Gastrocnemius medialis (tissue), 4 donors: ENCODE results near the gene FAXDC2. TPM values are rescaled to one million over a fixed set of nuclear protein-coding genes. Genes with fewer than 3 reads are reported as not detected.

Experiments used
- ATAC-seq, 2 donors: fragments of 150-250 bp; one replicate each; pipeline ENCODE4 v1.9.1; 2016
- DNase-seq, 2 donors: peaks; one replicate each; pipeline ENCODE4 v3.0.0-alpha.2; 2019
- H3K27ac ChIP-seq, 4 donors: fragments of 200-600 bp; sonication (generic); 1 replicate in 1 of 4; 2 replicates in 3 of 4; pipeline ENCODE4 v1.5.1; 2016 to 2018; ENCODE audit warnings: mild to moderate bottlenecking in 2 of 4, moderate library complexity in 1 of 4
- H3K27me3 ChIP-seq, 3 donors: fragments of 200-600 bp; sonication (generic) in 2 of 3; 1 replicate in 1 of 3; 2 replicates in 2 of 3; pipeline versions ENCODE4 v1.5.1 to v1.6.0; 2016 to 2019; ENCODE audit warnings: mild to moderate bottlenecking in 1 of 3, moderate library complexity in 1 of 3
- H3K36me3 ChIP-seq, 2 donors: fragments of 200-600 bp; sonication (generic) in 1 of 2; one replicate each; pipeline ENCODE4 v1.5.1; 2017 to 2018
- H3K4me1 ChIP-seq, 2 donors: fragments of 200-600 bp; sonication (generic) in 1 of 2; one replicate each; pipeline ENCODE4 v1.5.1; 2016 to 2017; ENCODE audit warnings: mild to moderate bottlenecking in 2 of 2
- H3K4me3 ChIP-seq, 4 donors: fragments of 200-600 bp; sonication (generic) in 3 of 4; 1 replicate in 1 of 4; 2 replicates in 3 of 4; pipeline ENCODE4 v1.5.1; 2016 to 2019; ENCODE audit warnings: mild to moderate bottlenecking in 2 of 4
- H3K9me3 ChIP-seq, 3 donors: fragments of 200-600 bp; sonication (generic) in 2 of 3; 1 replicate in 1 of 3; 2 replicates in 2 of 3; pipeline ENCODE4 v1.5.1; 2016 to 2019
- CTCF ChIP-seq, 5 experiments: fragments of 450-650 bp in 3 of 5; fragments of 200-600 bp in 2 of 5; sonication (generic) in 2 of 5; IDR thresholded peaks in 4 of 5; conservative IDR thresholded peaks in 1 of 5; 1 replicate in 4 of 5; 2 replicates in 1 of 5; pipeline ENCODE4 v1.5.1; 2016 to 2019; ENCODE audit warnings: antibody characterized with exemption in 5 of 5, mild to moderate bottlenecking in 3 of 5, moderate library complexity in 3 of 5
- POLR2A ChIP-seq, 2 donors: fragments of 450-650 bp; IDR thresholded peaks; one replicate each; pipeline ENCODE4 v1.6.1; 2017; ENCODE audit warnings: antibody characterized with exemption in 2 of 2, mild to moderate bottlenecking in 2 of 2, moderate library complexity in 2 of 2
- in situ Hi-C, 4 donors: fragments of 200-750 bp; cut with MboI; loops; one replicate each; pipeline versions ENCODE4 v1.15.0 to v1.8.0; 2017; ENCODE audit warnings: low sequenced_read_pairs in 4 of 4
- intact Hi-C: fragments of 100-400 bp; cut with DNase I; formaldehyde crosslinking; loops from one replicate; pipeline ENCODE4 v1.15.1; 2023; ENCODE audit warnings: low total_unique reads
- total RNA-seq, 4 donors: library from RNA; depleted of rRNA; stranded (reverse); fragments of >200 nt; gene quantifications; one replicate each; pipeline versions ENCODE4 v1.1.0 to v1.2.3, GENCODE V29; 2016

Gene FAXDC2
- total RNA-seq, 4 donors from 2014 or later, result 4.4 to 12.5 (median 6.4) TPM

- H3K27ac ChIP-seq, result no peak overlapping the region
- H3K4me1 ChIP-seq, result peaks cover 2 to 10% of the 10 kb centered on the region in 2 donors
- ATAC-seq (no peak), DNase-seq (no peak)
- no peaks in the 10 kb centered on the region for H3K36me3 ChIP-seq
- H3K4me3 ChIP-seq, result no peak overlapping the region
- no peaks in the 10 kb centered on the region for H3K9me3 ChIP-seq
- intact Hi-C loops, result no loop called here
- in situ Hi-C loops, result no loop called here
- no peaks in the 10 kb centered on the region for H3K27me3 ChIP-seq
- TF ChIP-seq POLR2A (IDR thresholded peaks at IDR 0.05) (no peak), CTCF (IDR thresholded peaks at IDR 0.05 in 4 of 5, conservative IDR thresholded peaks at IDR 0.05 in 1 of 5) (no peak)
Measured at GRCh38 chr5:154830219-154830595, 20.2 kb downstream of the FAXDC2 start.

GRCh38 chr5:154829589-154830218, 20.7 kb downstream of the FAXDC2 start:
- H3K9me3 ChIP-seq, result no peaks in the 10 kb centered on the region
- no peaks in the 10 kb centered on the region for H3K27me3 ChIP-seq
- peak overlapping the region in 2 of 4 donors; percentile 46 to 47 for H3K27ac ChIP-seq
- DNase-seq (no peak), ATAC-seq (no peak)
- peaks cover 0 to 1% of the 10 kb centered on the region in 2 donors for H3K36me3 ChIP-seq
- TF ChIP-seq CTCF (IDR thresholded peaks at IDR 0.05 in 4 of 5, conservative IDR thresholded peaks at IDR 0.05 in 1 of 5), result no peak
- no peak for TF ChIP-seq POLR2A (IDR thresholded peaks at IDR 0.05)
- intact Hi-C loops (no loop called here), in situ Hi-C loops (no loop called here)
- H3K4me1 ChIP-seq, result peaks cover 0 to 7% of the 10 kb centered on the region in 2 donors
- no peak overlapping the region for H3K4me3 ChIP-seq

GRCh38 chr5:154829181-154829588, 21.2 kb downstream of the FAXDC2 start:
- TF ChIP-seq POLR2A (IDR thresholded peaks at IDR 0.05), result no peak
- TF ChIP-seq CTCF (IDR thresholded peaks at IDR 0.05 in 4 of 5, conservative IDR thresholded peaks at IDR 0.05 in 1 of 5), result no peak
- in situ Hi-C loops, result no loop called here

GRCh38 chr5:154824070-154824469, 26.3 kb downstream of the FAXDC2 start:
- intact Hi-C loops (no loop called here), in situ Hi-C loops (no loop called here)
- Histone ChIP-seq H3K4me1 (no peaks in the 10 kb centered on the region), H3K9me3 (no peaks in the 10 kb centered on the region), H3K27me3 (no peaks in the 10 kb centered on the region), H3K36me3 (peaks cover 0 to 15% of the 10 kb centered on the region in 2 donors), H3K4me3 (no peak overlapping the region), H3K27ac (no peak overlapping the region)
- TF ChIP-seq CTCF (IDR thresholded peaks at IDR 0.05 in 4 of 5, conservative IDR thresholded peaks at IDR 0.05 in 1 of 5) (no peak), POLR2A (IDR thresholded peaks at IDR 0.05) (no peak)
- DNase-seq, result no peak
- no peak for ATAC-seq

More at GRCh38 chr5:154829181-154829588, 21.2 kb downstream of the FAXDC2 start:
- ATAC-seq, result peak; percentile 83 to 86
- Histone ChIP-seq H3K36me3 (peaks cover 0 to 6% of the 10 kb centered on the region in 2 donors), H3K4me1 (peaks cover 0 to 3% of the 10 kb centered on the region in 2 donors), H3K27me3 (no peaks in the 10 kb centered on the region), H3K9me3 (no peaks in the 10 kb centered on the region), H3K27ac (peak overlapping the region in 3 of 4 donors; percentile 25 to 53 (median 47)), H3K4me3 (no peak overlapping the region)
- intact Hi-C loops, result no loop called here
- peak in 1 of 2 donors; percentile 52 for DNase-seq
